KMS-11 (cell line): Measurements from ENCODE around the gene UNKL.

Experiments
- H2AFZ ChIP-seq: fragments of 200-600 bp; sonication (generic); 2 replicates; pipeline ENCODE4 v1.6.1; 2016; ENCODE audit warnings: antibody characterized with exemption, mixed run types, low read depth
- H3K27ac ChIP-seq: fragments of 200-600 bp; sonication (generic); 2 replicates; pipeline ENCODE4 v1.6.1; 2016; ENCODE audit warnings: mild to moderate bottlenecking, mixed run types
- H3K27me3 ChIP-seq: fragments of 200-600 bp; sonication (generic); 2 replicates; pipeline ENCODE4 v1.6.1; 2017; ENCODE audit warnings: mild to moderate bottlenecking, low read depth, mixed run types, moderate library complexity; ENCODE audit not compliant: insufficient read depth
- H3K36me3 ChIP-seq: fragments of 200-600 bp; sonication (generic); 2 replicates; pipeline ENCODE4 v1.6.1; 2017; ENCODE audit warnings: mild to moderate bottlenecking, mixed run types; ENCODE audit not compliant: insufficient read depth
- H3K4me1 ChIP-seq: fragments of 200-600 bp; sonication (generic); 2 replicates; pipeline ENCODE4 v1.6.1; 2016; ENCODE audit warnings: mild to moderate bottlenecking, low read depth, mixed run types; ENCODE audit not compliant: poor library complexity, severe bottlenecking
- H3K4me2 ChIP-seq: fragments of 200-600 bp; sonication (generic); 2 replicates; pipeline ENCODE4 v1.7.0; 2016; ENCODE audit warnings: mild to moderate bottlenecking, mixed run types
- H3K4me3 ChIP-seq: fragments of 200-600 bp; sonication (generic); IDR thresholded peaks from 2 replicates; pipeline ENCODE4 v1.6.1; 2017; ENCODE audit warnings: low read depth, low read length, mixed read lengths; ENCODE audit not compliant: insufficient read depth
- H3K79me2 ChIP-seq: fragments of 200-600 bp; sonication (generic); 2 replicates; pipeline ENCODE4 v1.6.1; 2016; ENCODE audit warnings: low read depth, mixed run types; ENCODE audit not compliant: insufficient read depth
- H3K9ac ChIP-seq: fragments of 200-600 bp; sonication (generic); 2 replicates; pipeline ENCODE4 v1.6.1; 2016; ENCODE audit warnings: mild to moderate bottlenecking, mixed run types
- H4K20me1 ChIP-seq: fragments of 200-600 bp; sonication (generic); 2 replicates; pipeline ENCODE4 v1.6.1; 2016; ENCODE audit warnings: mild to moderate bottlenecking, mixed run types; ENCODE audit not compliant: insufficient read depth
- CTCF ChIP-seq: fragments of 200-600 bp; sonication (generic); conservative IDR thresholded peaks from 2 replicates; pipeline ENCODE4 v1.6.1; 2017; ENCODE audit warnings: low read depth, mild to moderate bottlenecking, antibody characterized with exemption, low read length, moderate library complexity, mixed read lengths

Gene UNKL

GRCh38 chr16:1361685-1362360 lies 52.7 kb downstream of the UNKL start:
- no peak for TF ChIP-seq CTCF
- H2AFZ ChIP-seq = no peak overlapping the region
- H3K4me2 ChIP-seq = no peak overlapping the region
- no peak overlapping the region for H3K9ac ChIP-seq
- H4K20me1 ChIP-seq = peaks cover 6% of the 10 kb centered on the region; the same call in 1 of the 2 replicates
- H3K4me3 ChIP-seq = no peak overlapping the region
- H3K27ac ChIP-seq = no peak overlapping the region
- H3K36me3 ChIP-seq = no peaks in the 10 kb centered on the region; the same call in 1 of the 2 replicates
- H3K79me2 ChIP-seq = peaks cover 39% of the 10 kb centered on the region
- no peaks in the 10 kb centered on the region for H3K4me1 ChIP-seq
- H3K27me3 ChIP-seq = no peaks in the 10 kb centered on the region

GRCh38 chr16:1357906-1358566 lies 56.5 kb downstream of the UNKL start:
- Histone ChIP-seq H3K4me2 (no peak overlapping the region), H2AFZ (no peak overlapping the region), H3K4me1 (peaks cover 2% of the 10 kb centered on the region), H3K9ac (no peak overlapping the region), H3K79me2 (peaks cover 61% of the 10 kb centered on the region), H3K27ac (no peak overlapping the region), H3K27me3 (no peaks in the 10 kb centered on the region), H3K4me3 (no peak overlapping the region), H3K36me3 (no peaks in the 10 kb centered on the region; the same call in 1 of the 2 replicates), H4K20me1 (peaks cover 6% of the 10 kb centered on the region; the same call in 1 of the 2 replicates)
- TF ChIP-seq CTCF = no peak

GRCh38 chr16:1356061-1356900 lies 58.2 kb downstream of the UNKL start:
- Histone ChIP-seq H3K36me3 (no peaks in the 10 kb centered on the region), H3K9ac (no peak overlapping the region), H3K4me1 (peaks cover 9% of the 10 kb centered on the region), H3K27me3 (no peaks in the 10 kb centered on the region), H3K27ac (no peak overlapping the region), H3K4me2 (no peak overlapping the region), H4K20me1 (peaks cover 6% of the 10 kb centered on the region; the same call in 1 of the 2 replicates), H2AFZ (no peak overlapping the region), H3K79me2 (peaks cover 60% of the 10 kb centered on the region), H3K4me3 (no peak overlapping the region)
- TF ChIP-seq CTCF = no peak

- H3K27ac ChIP-seq = no peak overlapping the region
- H3K36me3 ChIP-seq = no peaks in the 10 kb centered on the region
- H4K20me1 ChIP-seq = peaks cover 6% of the 10 kb centered on the region; the same call in 1 of the 2 replicates
- H3K4me2 ChIP-seq = no peak overlapping the region
- no peaks in the 10 kb centered on the region for H3K27me3 ChIP-seq
- no peak for TF ChIP-seq CTCF
- no peak overlapping the region for H3K4me3 ChIP-seq
- peaks cover 54% of the 10 kb centered on the region; the same call in 1 of the 2 replicates for H3K79me2 ChIP-seq
- H3K9ac ChIP-seq = no peak overlapping the region
- peaks cover 13% of the 10 kb centered on the region for H3K4me1 ChIP-seq
- no peak overlapping the region for H2AFZ ChIP-seq
Observed at GRCh38 chr16:1355591-1355990, 58.9 kb downstream of the UNKL start.
